NCI-H2196 (cell line): ENCODE measurements around the gene UBR1.

Source experiments
- DNase-seq: peaks from one replicate; lab custom pipeline; 2025; ENCODE audit not compliant: unreplicated experiment; lab: John Stamatoyannopoulos, UW

UBR1 gene

DNA sequence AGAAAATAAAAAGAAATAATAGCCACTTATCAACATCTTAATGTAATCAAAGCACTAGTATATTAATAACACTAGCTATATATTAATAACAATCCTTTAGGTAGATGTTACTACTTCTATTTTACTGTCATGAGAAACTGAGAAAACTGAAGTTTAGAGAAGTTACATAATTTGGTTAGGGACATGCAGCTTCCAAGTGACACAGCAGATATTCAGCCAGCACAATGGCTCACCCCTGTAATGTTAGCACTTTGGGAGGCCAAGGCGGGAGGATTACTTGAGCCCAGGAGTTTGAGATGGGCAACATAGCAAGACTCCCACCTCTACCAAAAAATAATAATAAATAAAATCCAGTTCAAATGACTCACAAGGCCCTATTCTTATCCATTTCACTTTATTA, 1.9 kb upstream of the UBR1 start:
- no peak for DNase-seq

GRCh38 chr15:43106486-43106829, 620 bp upstream of the UBR1 start:
- DNase-seq = no peak

DNA sequence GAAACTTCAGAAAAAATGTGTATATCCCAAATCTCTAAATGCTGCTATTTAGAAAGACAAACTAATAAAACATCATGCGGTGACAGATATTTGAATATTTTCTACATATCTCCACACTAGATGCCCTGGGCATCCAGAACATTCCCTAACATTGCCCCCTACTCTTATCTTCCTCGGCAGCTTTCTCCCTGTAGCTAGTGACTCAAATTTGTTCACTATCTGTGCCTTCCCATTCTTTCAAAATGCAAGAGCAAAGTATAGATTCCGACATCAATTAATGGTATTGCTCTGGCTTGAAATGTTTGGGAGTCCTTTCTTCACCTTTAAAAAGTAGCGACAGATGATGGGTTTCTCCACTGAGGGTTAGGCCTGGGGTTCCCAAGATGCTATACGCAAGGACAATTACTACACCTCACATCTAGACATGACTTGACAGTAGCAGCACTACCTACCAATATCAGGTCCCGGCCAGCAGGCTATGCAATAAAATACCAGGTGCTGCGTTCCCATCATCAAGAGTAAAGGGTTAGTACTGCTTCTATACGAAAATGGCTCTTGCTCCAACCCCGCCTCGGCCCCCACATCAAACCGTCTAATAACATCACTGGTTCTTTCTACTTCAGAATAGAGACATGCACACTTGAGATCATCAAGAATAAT, 631 bp downstream of the UBR1 start:
- DNase-seq = no peak

DNA sequence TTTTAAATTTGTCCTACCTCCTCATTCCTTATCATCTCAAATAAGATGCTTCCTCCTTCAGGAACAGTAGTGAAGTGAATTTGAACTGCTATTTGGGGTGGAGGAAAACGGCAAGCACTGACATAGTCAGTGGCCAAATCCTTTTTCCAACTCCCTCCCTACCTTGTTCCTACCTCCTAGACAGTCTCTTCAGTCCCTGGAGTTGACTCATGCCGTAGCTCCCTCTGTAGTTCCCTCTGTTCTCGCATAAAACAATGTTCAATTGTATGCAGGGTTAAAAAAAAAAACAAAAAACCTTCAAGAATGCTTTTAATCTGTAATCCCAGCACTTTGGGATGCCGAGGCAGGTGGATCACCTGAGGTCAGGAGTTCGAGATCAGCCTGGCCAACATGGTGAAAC, 1.4 kb downstream of the UBR1 start:
- DNase-seq = no peak

DNA sequence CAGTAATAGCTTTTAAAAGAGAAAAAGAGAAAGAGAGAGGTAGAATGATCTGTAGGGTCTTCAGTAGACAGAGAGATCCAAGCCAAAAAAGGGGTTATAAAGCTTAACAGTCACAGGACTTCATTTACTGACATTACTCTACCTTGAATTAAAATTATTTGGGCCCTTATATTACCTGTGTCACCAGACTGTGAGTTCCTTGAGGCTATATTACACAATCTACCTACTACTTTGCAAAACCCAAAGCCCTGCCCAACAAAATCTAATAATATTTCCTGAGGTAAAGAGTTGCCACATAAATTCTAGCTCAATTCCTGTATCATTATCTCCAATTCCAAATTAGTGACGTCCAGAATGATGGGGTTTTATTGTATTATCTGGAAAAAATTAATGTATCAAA, 1.9 kb downstream of the UBR1 start:
- DNase-seq = no peak

DNA sequence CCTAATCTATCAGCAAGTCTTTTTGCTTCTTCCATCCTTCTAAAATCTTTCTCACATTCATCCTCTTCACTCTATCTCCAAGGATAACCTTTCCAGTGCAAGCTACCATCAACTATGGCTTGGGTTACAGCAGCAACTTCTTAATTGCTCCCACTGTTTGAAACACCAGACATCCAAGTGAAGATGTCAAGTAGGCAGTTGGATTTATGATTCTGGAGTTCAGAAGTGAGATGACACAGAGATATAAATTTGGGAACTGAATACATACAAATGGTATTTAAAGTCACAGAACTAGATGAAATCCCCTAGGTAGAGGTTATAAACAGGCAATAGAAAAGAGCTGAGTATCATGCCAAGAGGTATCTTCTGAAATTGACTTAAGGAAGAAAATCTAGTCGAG, 3.7 kb downstream of the UBR1 start:
- DNase-seq = no peak

- DNase-seq = no peak
Measured at GRCh38 chr15:43100971-43101370, 4.9 kb downstream of the UBR1 start.

DNA sequence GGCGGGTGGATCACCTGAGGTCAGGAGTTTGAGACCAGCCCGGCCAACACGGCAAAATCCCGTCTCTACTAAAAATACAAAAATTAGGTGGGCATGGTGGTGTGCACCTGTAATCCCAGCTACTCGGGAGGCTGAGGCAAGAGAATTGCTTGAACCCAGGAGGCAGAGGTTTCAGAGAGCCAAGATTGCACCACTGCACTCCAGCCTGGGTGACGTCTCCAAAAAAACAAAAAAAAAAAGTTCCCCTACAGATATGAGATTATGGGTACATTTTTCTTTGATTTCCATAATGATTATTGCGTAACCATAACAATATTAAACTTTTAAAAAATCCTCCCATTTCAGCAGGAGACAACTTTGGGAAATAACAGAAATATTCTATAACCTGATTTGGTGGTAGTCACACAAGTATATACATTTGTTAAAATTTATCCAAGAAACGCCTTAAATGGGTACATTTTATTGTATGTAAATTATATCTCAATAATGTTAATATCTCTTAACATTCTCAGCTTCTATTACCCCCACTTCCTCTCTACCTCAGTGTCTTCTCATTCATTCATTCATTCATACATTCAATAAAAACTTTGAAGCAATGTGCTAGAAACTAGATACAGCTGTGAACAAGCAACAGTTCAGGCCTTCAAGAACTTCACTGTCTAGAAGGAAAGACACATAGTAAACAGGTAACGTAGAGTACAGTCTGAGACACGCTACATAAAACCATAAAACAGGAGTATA, 6.6 kb downstream of the UBR1 start:
- no peak for DNase-seq

GRCh38 chr15:43096411-43096810, 9.4 kb downstream of the UBR1 start:
- no peak for DNase-seq

DNA sequence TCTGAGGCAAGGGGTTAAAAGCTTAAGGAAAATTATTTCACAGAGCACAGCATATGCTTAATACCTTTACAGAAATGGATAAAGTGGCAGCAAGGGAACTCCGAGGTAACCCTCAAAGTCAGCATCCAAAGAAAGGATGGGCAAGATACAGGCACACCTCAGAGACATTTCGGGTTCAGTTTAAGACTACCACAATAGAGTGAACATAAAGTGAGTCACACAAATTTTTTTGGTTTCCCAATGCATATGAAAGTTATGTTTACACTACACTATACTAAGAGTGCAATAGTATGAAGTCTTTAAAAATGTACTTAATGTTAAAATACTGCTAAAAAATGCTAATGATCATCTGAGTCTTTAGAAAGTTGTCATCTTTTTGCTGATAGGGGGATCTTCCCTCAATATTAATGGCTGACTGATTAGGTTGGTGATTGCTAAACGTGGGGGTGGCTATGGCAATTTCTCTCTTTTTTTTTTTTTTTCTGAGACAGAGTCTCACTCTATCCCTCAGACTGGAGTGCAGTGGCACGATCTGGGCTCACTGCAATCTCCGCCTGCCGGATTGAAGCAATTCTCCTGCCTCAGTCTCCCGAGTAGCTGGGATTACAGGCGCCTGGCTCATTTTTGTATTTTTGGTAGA, 10.0 kb downstream of the UBR1 start:
- DNase-seq = no peak

- DNase-seq = no peak
Measured at GRCh38 chr15:43095243-43095642, 10.6 kb downstream of the UBR1 start.

- no peak for DNase-seq
Measured at GRCh38 chr15:43094416-43095030, 11.3 kb downstream of the UBR1 start.

DNA sequence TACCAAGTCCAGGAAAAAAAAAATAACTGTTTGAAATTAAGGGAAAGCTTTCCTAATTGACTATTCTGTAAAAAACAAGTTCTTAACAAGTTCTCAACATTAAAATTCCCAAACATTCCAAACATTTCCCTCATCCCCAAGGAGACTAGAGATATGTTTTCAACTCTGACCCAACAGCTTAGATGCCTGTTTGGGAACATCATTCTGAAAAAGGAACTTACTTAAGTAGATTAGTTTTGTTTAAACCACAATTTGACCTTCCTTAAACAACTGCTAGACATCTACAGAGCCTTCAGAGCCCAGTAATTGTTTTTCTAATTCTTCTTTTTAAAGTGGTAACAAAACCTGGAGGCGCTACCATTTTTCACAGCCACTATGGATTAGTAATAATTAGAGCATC, 12.8 kb downstream of the UBR1 start:
- no peak for DNase-seq

GRCh38 chr15:43091859-43092258, 14.0 kb downstream of the UBR1 start:
- DNase-seq = no peak

- DNase-seq = no peak
Measured at GRCh38 chr15:43086551-43086950, 19.3 kb downstream of the UBR1 start.

DNA sequence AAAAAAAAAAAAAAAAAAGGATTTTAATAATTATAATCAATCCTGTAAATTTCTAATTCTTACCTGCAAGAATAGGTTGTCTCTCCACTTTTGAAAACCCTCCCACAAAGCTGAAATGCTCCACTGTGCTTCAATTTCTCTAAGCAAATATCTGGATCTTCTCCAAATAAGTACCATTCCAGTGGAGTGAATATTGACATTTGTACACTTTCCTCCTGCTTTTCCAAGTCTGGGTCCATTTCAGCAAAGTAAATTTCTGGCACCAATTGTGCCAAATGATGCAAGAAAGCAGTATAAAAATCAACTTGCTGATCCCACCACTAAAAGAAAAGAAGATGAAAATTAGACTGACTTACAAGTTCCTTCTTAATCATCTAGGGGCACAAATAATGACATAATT, 19.9 kb downstream of the UBR1 start:
- DNase-seq = no peak

DNA sequence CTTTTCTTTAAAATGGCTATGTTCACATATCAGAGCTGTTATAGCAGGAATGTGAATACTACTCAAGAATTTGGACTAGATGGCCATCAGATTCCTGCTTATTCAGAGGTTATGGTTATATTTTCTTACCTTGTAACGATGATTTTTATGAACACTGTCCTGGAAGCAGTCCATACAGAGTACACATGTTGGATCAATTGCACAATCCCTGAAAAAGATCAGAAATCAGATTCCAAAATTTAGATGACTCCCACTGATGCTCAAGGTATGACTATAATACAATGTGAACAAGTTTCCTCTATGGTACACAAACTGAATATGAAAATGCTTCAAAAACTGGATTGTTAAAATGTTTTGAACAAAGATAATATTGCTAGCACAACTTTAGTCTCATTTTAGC, 23.3 kb downstream of the UBR1 start:
- no peak for DNase-seq

DNA sequence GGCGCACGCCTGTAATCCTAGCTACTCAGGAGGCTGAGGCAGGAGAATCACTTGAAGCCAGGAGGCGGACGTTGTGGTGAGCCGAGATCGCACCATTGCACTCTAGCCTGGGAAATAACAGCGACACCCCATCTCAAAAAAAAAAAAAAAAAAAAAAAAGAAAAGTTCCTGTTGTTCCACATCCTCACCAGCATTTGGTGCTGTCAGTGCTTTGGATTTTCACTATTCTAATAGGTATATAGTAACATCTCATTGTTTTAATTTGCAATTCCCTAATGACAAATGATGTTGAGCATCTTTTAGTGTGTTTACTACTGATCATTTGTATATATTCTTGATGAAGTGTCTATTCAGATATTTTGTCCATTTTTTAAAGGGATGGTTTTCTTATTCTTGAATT, 24.6 kb downstream of the UBR1 start:
- DNase-seq = no peak

- no peak for DNase-seq
Measured at GRCh38 chr15:43071451-43071850, 34.4 kb downstream of the UBR1 start.

DNA sequence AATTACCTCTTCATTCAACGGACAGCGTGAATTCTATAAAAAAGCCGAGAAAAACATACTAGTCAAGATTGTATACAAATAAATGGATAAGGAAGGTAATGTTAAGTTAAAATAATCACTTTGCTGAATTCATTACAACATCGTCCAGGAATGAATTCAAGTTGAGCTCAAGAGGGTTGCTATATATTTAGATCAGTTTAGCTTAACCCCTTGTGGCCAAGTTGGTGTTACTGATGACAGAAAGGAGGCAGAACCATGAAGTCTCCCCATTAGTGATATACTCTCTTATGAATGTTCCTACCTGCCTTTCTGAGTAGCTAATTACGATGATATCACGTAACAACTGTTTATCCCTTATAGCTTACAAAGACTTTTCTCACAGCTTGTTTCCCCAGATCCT, 34.9 kb downstream of the UBR1 start:
- DNase-seq = no peak

GRCh38 chr15:43070249-43070648, 35.6 kb downstream of the UBR1 start:
- no peak for DNase-seq
